Measurements from ENCODE around the gene SKIDA1.

SKIDA1 gene

GRCh38 chr10:21552638-21553037 is 27.2 kb upstream of the SKIDA1 start:
- TF ChIP-seq FOXP2 (optimal IDR thresholded peaks at IDR 0.05; ENCODE audit: borderline replicate concordance, extremely low read depth, extremely low read length, insufficient read depth) = no peak
- no peak for TF ChIP-seq SIN3A (IDR thresholded peaks at IDR 0.05; ENCODE audit: borderline replicate concordance, insufficient read depth, low read length)
- no peak for TF ChIP-seq POLR2AphosphoS5 (IDR thresholded peaks at IDR 0.05; ENCODE audit: low read depth, low read length)
- no peak for TF ChIP-seq REST (IDR thresholded peaks at IDR 0.05; ENCODE audit: insufficient read depth in 1 of 2, low read depth in 2 of 2, low read length in 2 of 2)
- TF ChIP-seq TAF1 (IDR thresholded peaks at IDR 0.05; ENCODE audit: borderline replicate concordance, insufficient read depth, low read length) = no peak

- TF ChIP-seq REST (IDR thresholded peaks at IDR 0.05; ENCODE audit: insufficient read depth in 1 of 2, low read depth in 2 of 2, low read length in 2 of 2) (no peak), TAF1 (IDR thresholded peaks at IDR 0.05; ENCODE audit: borderline replicate concordance, insufficient read depth, low read length) (no peak)
Measured at GRCh38 chr10:21547246-21547645, 21.8 kb upstream of the SKIDA1 start.

DNA sequence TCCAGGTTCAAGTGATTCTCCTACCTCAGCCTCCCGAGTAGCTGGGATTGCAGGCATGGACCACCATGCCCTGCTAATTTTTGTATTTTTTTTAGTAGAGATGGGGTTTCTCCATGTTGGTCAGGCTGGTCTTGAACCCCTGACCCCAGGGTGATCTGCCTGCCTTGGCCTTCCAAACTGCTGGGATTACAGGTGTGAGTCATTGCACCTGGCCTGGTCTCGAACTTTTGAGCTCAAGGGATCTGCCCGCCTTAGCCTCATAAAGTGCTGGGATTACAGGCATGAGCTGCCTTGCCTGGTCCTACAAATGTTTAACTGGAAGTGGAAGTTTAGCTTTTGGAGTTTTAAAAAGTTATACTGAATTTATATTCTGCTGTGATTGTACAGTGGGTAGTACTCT is 11.4 kb upstream of the SKIDA1 start:
- no peak for TF ChIP-seq TAF1 (IDR thresholded peaks at IDR 0.05; ENCODE audit: borderline replicate concordance, insufficient read depth, low read length)
- TF ChIP-seq FOXP2 (optimal IDR thresholded peaks at IDR 0.05; ENCODE audit: borderline replicate concordance, extremely low read depth, extremely low read length, insufficient read depth) = no peak
- TF ChIP-seq POLR2AphosphoS5 (IDR thresholded peaks at IDR 0.05; ENCODE audit: low read depth, low read length) = no peak
- TF ChIP-seq SIN3A (IDR thresholded peaks at IDR 0.05; ENCODE audit: borderline replicate concordance, insufficient read depth, low read length) = no peak
- no peak for TF ChIP-seq REST (IDR thresholded peaks at IDR 0.05; ENCODE audit: insufficient read depth in 1 of 2, low read depth in 2 of 2, low read length in 2 of 2)

GRCh38 chr10:21535494-21535965 is 10.0 kb upstream of the SKIDA1 start:
- TF ChIP-seq POLR2AphosphoS5 (IDR thresholded peaks at IDR 0.05; ENCODE audit: low read depth, low read length) (no peak), TAF1 (IDR thresholded peaks at IDR 0.05; ENCODE audit: borderline replicate concordance, insufficient read depth, low read length) (no peak), REST (IDR thresholded peaks at IDR 0.05; ENCODE audit: insufficient read depth in 1 of 2, low read depth in 2 of 2, low read length in 2 of 2) (no peak), FOXP2 (optimal IDR thresholded peaks at IDR 0.05; ENCODE audit: borderline replicate concordance, extremely low read depth, extremely low read length, insufficient read depth) (no peak), SIN3A (IDR thresholded peaks at IDR 0.05; ENCODE audit: borderline replicate concordance, insufficient read depth, low read length) (no peak)

Data from PFSK-1 (cell line).